GM19468 (cell line): ENCODE data around the gene PKN1.
"Not testable (repeated sequence)": the region's sequence is repeated elsewhere in the genome, so short reads cannot be mapped to it uniquely, and the experiment has no call there.

Experiments
- ATAC-seq: cut with Tn5 transposase; IDR thresholded peaks from one replicate; pipeline ENCODE4 v1.9.1; 2021; ENCODE audit warnings: mild to moderate bottlenecking, moderate library complexity, moderate number of reproducible peaks; ENCODE audit not compliant: unreplicated experiment; ENCODE audit errors: extremely low read depth

Gene PKN1

GRCh38 chr19:14478113-14478545 lies 45.0 kb downstream of the PKN1 start:
- ATAC-seq, result no peak

GRCh38 chr19:14479309-14479974 lies 46.3 kb downstream of the PKN1 start:
- no peak for ATAC-seq

GRCh38 chr19:14479975-14480699 lies 47.0 kb downstream of the PKN1 start:
- no peak for ATAC-seq

- ATAC-seq, result no peak
Measured at GRCh38 chr19:14480700-14481079, 47.6 kb downstream of the PKN1 start.

- no peak for ATAC-seq
Measured at GRCh38 chr19:14482172-14482941, 49.3 kb downstream of the PKN1 start.

GRCh38 chr19:14487370-14488125 lies 54.4 kb downstream of the PKN1 start:
- ATAC-seq, result no peak

- no peak for ATAC-seq
Measured at GRCh38 chr19:14492756-14493337, 59.7 kb downstream of the PKN1 start.

GRCh38 chr19:14494411-14494810 lies 61.3 kb downstream of the PKN1 start:
- no peak for ATAC-seq

GRCh38 chr19:14494910-14495671 lies 62.0 kb downstream of the PKN1 start:
- no peak for ATAC-seq

- ATAC-seq, result no peak
Measured at GRCh38 chr19:14495672-14496028, 62.5 kb downstream of the PKN1 start.

- ATAC-seq, result peak; percentile 52
Measured at GRCh38 chr19:14496029-14496833, 63.1 kb downstream of the PKN1 start, which contains the start of gene GIPC1. Gene GIPC1 (minus strand): TSS chr19:14496127. CDS start chr19:14482976, 13,151 bp downstream.

- no peak for ATAC-seq
Measured at GRCh38 chr19:14496834-14497227, 63.7 kb downstream of the PKN1 start.

- no peak for ATAC-seq
Measured at GRCh38 chr19:14497228-14497921, 64.3 kb downstream of the PKN1 start.

- no peak for ATAC-seq
Measured at GRCh38 chr19:14502334-14503092, 69.4 kb downstream of the PKN1 start.

GRCh38 chr19:14503285-14503684 lies 70.2 kb downstream of the PKN1 start:
- no peak for ATAC-seq

- ATAC-seq, result not testable (repeated sequence)
Measured at GRCh38 chr19:14504575-14504974, 71.5 kb downstream of the PKN1 start.
